Heart left ventricle (tissue), 16 donors: ENCODE data around the gene RREB1. TPM values are rescaled to one million over a fixed set of nuclear protein-coding genes. Genes with fewer than 3 reads are reported as not detected.

Experiments
- ATAC-seq, 4 donors: fragments of 200-7000 bp; cut with Tn5 transposase; one replicate each; pipeline ENCODE4 v1.9.1; 2020 to 2022; ENCODE audit warnings: moderate library complexity in 4 of 4, mild to moderate bottlenecking in 3 of 4, moderate number of reproducible peaks in 1 of 4
- DNase-seq, 5 donors: peaks; one replicate each; pipeline ENCODE4 v3.0.0-alpha.2; 2020
- H3K27ac ChIP-seq, 12 donors: fragments of 200-600 bp; sonication (generic) in 4 of 12; one replicate each; pipeline versions ENCODE4 v1.5.0 to v1.8.0; 2016 to 2022; ENCODE audit warnings: mild to moderate bottlenecking in 2 of 12
- H3K27me3 ChIP-seq, 9 donors: fragments of 200-600 bp; sonication (generic) in 2 of 9; one replicate each; pipeline versions ENCODE4 v1.5.1 to v1.8.0; 2016 to 2022; ENCODE audit warnings: mild to moderate bottlenecking in 3 of 9
- H3K36me3 ChIP-seq, 9 donors: fragments of 200-600 bp; sonication (generic) in 2 of 9; one replicate each; pipeline versions ENCODE4 v1.5.0 to v1.8.0; 2018 to 2022; ENCODE audit warnings: mild to moderate bottlenecking in 2 of 9
- H3K4me1 ChIP-seq, 12 donors: fragments of 200-600 bp; sonication (generic) in 4 of 12; one replicate each; pipeline versions ENCODE4 v1.5.0 to v1.8.0; 2016 to 2022; ENCODE audit warnings: mild to moderate bottlenecking in 3 of 12
- H3K4me3 ChIP-seq, 12 donors: fragments of 200-600 bp; sonication (generic) in 4 of 12; one replicate each; pipeline versions ENCODE4 v1.5.0 to v1.8.0; 2017 to 2022; ENCODE audit warnings: mild to moderate bottlenecking in 9 of 12, moderate library complexity in 4 of 12
- H3K9me3 ChIP-seq, 12 donors: fragments of 200-600 bp; sonication (generic) in 4 of 12; one replicate each; pipeline versions ENCODE4 v1.5.0 to v1.8.0; 2016 to 2022; ENCODE audit warnings: mild to moderate bottlenecking in 1 of 12
- POLR2A ChIP-seq, 2 donors: fragments of 450-650 bp; IDR thresholded peaks; one replicate each; pipeline ENCODE4 v1.6.1; 2017; ENCODE audit warnings: antibody characterized with exemption in 2 of 2, mild to moderate bottlenecking in 2 of 2, moderate library complexity in 2 of 2
- WGBS, 4 donors: extraction: QIAGEN DNeasy Blood & Tissue Kit in 2 of 4; methylation state at CpG; one replicate each; pipeline versions ENCODE4 v1.1.5 to v1.1.7; 2013 to 2018; 5-methylcytosine and 5-hydroxymethylcytosine counted together
- intact Hi-C, 10 donors: fragments of 100-400 bp; cut with DNase I; formaldehyde crosslinking; loops; one replicate each; pipeline versions ENCODE4 v1.11.1 to v1.14.2; 2022
- polyA plus RNA-seq, 2 donors: library from polyadenylated mRNA; stranded (reverse); fragments of 200-250 nt; gene quantifications; one replicate each; pipeline ENCODE4 v1.2.3, GENCODE V29; 2013
- total RNA-seq, 9 donors: library from RNA; depleted of rRNA in 2 of 9; stranded (reverse); fragments of >200 nt in 2 of 9; fragmentation: NEBNext Ultra II Directional in 3 of 9; extraction: Animal tissue kit (Norgen Biotek cat#: 25700) in 3 of 9; gene quantifications; one replicate each; pipeline versions ENCODE4 v1.1.0 to v1.2.4, GENCODE V29; 2016 to 2023
- TF ChIP-seq, protein P1 (sequence below), 12 donors: fragments of 200-600 bp; sonication (generic) in 4 of 12; IDR thresholded peaks; one replicate each; pipeline versions ENCODE4 v1.5.0 to v1.8.0; 2018 to 2022; ENCODE audit warnings: antibody characterized with exemption in 12 of 12, mild to moderate bottlenecking in 5 of 12
- donor health status: ischemic (EF 13 %, LVEDD 7.1; RV severe dilation, severe dysfunction).
- donor health status: healthy with polysubstance abuse.
- donor health status: DM: no; HTN: yes; CAD: no.
- donor health status: DM: no; HTN: no; CAD: no.
- donor health status: ischemic (EF 25% LVEDD 6.9; RV normal size, moderate dysfunction).
- donor health status: ischemic (EF 25% LVEDD 5.7; RV mildly dilated, moderate dysfunction).
- donor health status: healthy.
- donor health status: DM: yes; HTN: yes; CAD: no.
- donor health status: ischemic (EF 35%, LVEDD 5.7; RV mildly dilated, moderate dysfunction).
- donor health status: nonischemic (EF 11% LVEDD 7.7; RV severe dilation, severe dysfunction).
- donor health status: DM: yes; HTN: yes; CAD: no.
- donor health status: PGD.
- donor health status: ischemic (EF 29% LVEDD 5.4; RV normal size, mild dysfunction).
- donor health status: nonischemic (EF 23%, LVEDD 6.1; RV moderate dilation, normal function).

Gene RREB1
- total and polyA plus RNA-seq, 11 donors: 8.7 to 49.4 (median 35.7) TPM

DNA sequence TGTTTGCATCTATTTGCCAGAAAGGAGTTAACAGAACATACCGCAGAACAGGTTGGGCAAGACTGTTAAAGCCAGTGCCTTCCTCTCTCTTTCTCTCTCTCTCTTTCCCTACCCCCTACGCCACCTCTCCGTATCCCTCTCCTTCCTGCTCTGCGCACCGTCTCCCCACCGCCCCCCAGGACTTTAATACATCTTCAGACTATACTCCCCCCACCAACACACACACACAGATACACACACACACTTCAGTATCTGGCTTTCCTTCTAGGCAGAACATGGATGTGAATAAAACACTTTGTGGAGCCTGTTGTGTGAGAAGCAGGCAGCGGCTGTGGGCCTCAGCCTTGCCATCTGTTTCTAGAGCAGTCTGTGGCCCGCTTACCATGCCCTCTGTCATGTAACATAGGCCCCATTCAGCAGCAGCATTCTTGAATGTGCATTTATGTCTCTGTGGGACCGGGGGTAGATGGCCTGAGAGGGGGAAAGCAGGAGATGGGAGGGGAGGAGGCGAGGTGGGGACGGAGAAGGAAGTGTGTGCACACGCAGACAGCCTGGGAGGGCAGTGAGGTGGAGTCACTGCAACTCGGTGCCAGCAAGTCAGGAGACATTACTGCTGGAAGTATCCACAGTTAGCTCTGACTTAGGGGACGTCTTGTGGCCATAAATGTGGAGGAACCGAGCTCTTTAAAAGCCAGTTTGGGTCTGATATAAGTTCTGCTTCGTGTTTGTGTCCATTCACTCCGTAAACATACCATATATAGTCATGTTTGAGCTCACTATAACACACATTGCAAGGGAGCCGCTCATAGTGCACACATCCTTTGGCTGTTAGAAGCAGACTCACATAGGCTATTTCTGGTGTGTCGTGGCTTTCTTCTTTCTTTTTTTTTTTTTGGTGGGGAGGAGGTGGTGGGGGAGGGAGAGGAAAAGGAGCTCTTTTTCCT, 38.4 kb downstream of the RREB1 start:
- H3K36me3 ChIP-seq: no peaks in the 10 kb centered on the region
- H3K27me3 ChIP-seq: no peaks in the 10 kb centered on the region
- 37 to 46% (median 41%) methylated on average over 19 of the region's 19 CpGs for WGBS, 4 donors
- H3K4me1 ChIP-seq: peaks cover 0 to 86% (median 61%) of the 10 kb centered on the region in 12 donors
- no peaks in the 10 kb centered on the region for H3K9me3 ChIP-seq
- no peak for TF ChIP-seq POLR2A (IDR thresholded peaks at IDR 0.05)
- TF ChIP-seq, protein P1, sequence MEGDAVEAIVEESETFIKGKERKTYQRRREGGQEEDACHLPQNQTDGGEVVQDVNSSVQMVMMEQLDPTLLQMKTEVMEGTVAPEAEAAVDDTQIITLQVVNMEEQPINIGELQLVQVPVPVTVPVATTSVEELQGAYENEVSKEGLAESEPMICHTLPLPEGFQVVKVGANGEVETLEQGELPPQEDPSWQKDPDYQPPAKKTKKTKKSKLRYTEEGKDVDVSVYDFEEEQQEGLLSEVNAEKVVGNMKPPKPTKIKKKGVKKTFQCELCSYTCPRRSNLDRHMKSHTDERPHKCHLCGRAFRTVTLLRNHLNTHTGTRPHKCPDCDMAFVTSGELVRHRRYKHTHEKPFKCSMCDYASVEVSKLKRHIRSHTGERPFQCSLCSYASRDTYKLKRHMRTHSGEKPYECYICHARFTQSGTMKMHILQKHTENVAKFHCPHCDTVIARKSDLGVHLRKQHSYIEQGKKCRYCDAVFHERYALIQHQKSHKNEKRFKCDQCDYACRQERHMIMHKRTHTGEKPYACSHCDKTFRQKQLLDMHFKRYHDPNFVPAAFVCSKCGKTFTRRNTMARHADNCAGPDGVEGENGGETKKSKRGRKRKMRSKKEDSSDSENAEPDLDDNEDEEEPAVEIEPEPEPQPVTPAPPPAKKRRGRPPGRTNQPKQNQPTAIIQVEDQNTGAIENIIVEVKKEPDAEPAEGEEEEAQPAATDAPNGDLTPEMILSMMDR (IDR thresholded peaks at IDR 0.05): no peak
- ATAC-seq (peak; percentile 50 to 75 (median 71)), DNase-seq (peak in 4 of 5 donors; percentile 44 to 64 (median 58))
- intact Hi-C loops: no loop called here
- no peak overlapping the region for H3K4me3 ChIP-seq
- peak overlapping the region in 11 of 12 donors; percentile 22 to 95 (median 51) for H3K27ac ChIP-seq

- Histone ChIP-seq H3K36me3 (no peaks in the 10 kb centered on the region), H3K4me3 (no peak overlapping the region), H3K9me3 (no peaks in the 10 kb centered on the region), H3K27ac (peak overlapping the region in 10 of 12 donors; percentile 22 to 95 (median 50)), H3K4me1 (peaks cover 4 to 86% (median 62%) of the 10 kb centered on the region in 12 donors), H3K27me3 (no peaks in the 10 kb centered on the region)
- DNase-seq (no peak), ATAC-seq (peak in 3 of 4 donors; percentile 9 to 23 (median 23))
- 32 to 42% (median 40%) methylated on average over 7 of the region's 7 CpGs for WGBS, 4 donors
- intact Hi-C loops: no loop called here
- no peak for TF ChIP-seq POLR2A (IDR thresholded peaks at IDR 0.05)
- TF ChIP-seq, protein P1 (IDR thresholded peaks at IDR 0.05): no peak
Observed at GRCh38 chr6:7147051-7147671, 39.4 kb downstream of the RREB1 start.

DNA sequence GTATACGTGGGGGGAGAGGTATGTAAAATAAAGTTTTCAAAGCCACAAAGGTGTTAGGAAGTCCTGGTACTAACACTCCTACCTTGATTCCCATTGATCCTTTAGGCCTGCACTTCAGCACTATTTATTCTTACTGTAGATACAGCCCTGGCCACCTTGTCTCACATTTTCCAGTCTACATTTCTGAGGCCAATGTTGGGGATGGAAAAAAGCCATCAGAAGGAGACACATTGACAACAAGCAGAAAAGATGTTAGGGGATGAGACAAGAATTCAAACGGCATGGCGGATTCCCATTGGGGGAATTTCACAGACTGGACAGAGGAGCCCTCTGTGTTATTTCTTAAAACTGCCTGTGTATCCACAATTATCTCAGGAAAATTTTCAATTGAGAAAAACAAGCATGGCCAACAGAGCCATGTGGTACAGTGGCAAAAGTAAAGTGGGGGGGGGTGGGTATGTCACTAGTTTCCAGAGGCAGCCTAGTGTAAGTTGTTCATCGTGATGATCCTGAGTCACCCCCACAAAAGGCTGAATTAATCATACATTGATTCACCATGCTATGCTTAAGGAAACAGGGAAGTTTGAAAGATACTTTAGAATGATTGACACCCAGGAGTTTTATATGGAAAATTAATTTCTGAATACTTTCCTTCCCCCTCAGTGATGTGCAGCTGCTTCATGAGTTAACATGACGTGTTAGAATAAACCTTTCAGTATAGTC, 40.5 kb downstream of the RREB1 start:
- H3K27ac ChIP-seq: peak overlapping the region in 2 of 12 donors; percentile 69 to 95
- ATAC-seq (no peak), DNase-seq (no peak)
- TF ChIP-seq POLR2A (IDR thresholded peaks at IDR 0.05): no peak
- TF ChIP-seq, protein P1 (IDR thresholded peaks at IDR 0.05): no peak
- 71 to 80% (median 76%) methylated on average over 5 of the region's 5 CpGs for WGBS, 4 donors
- intact Hi-C loops: no loop called here
- no peaks in the 10 kb centered on the region for H3K9me3 ChIP-seq
- H3K36me3 ChIP-seq: no peaks in the 10 kb centered on the region
- H3K4me3 ChIP-seq: no peak overlapping the region
- no peaks in the 10 kb centered on the region for H3K27me3 ChIP-seq
- H3K4me1 ChIP-seq: peaks cover 4 to 83% (median 62%) of the 10 kb centered on the region in 12 donors
